HCT116 (cell line): ENCODE measurements around the gene RNF215. TPM values are rescaled to one million over a fixed set of nuclear protein-coding genes. Genes with fewer than 3 reads are reported as not detected.

Experiments
- ATAC-seq: fragments of 200-7000 bp; cut with Tn5 transposase; 2 replicates; pipeline ENCODE4 v1.9.1; 2020; ENCODE audit warnings: mild to moderate bottlenecking, moderate library complexity
- BruUV-seq: library from RNA; stranded (reverse); fragments of 400-500 nt; replicated peaks from 2 replicates; lab custom pipeline; 2021; lab: Mats Ljungman, UMichigan
- CTCF ChIA-PET: fragments of 300-600 bp; sonication (Branson Sonifier 250); formaldehyde crosslinking; loops from one replicate; lab custom pipeline; 2021; ENCODE audit warnings: antibody characterized with exemption; lab: Charles Lee
- POLR2A ChIA-PET: fragments of 300-600, 350-600 bp; sonication (Branson Sonifier 250); formaldehyde crosslinking; loops from one replicate; lab custom pipeline; 2021; ENCODE audit warnings: antibody characterized with exemption; lab: Charles Lee
- RAD21 ChIA-PET, 2 experiments: fragments of 300-600 bp; sonication (Branson Sonifier 250); formaldehyde crosslinking; loops; one replicate each; lab custom pipeline; 2023; ENCODE audit warnings: low total read pairs in 2 of 2; ENCODE audit not compliant: uncharacterized antibody in 2 of 2, unreplicated experiment in 2 of 2, low non-redundant PET in 1 of 2; lab: Charles Lee
- DNase-seq: peaks from one replicate; pipeline ENCODE4 v3.0.0-alpha.2; 2010; ENCODE audit warnings: low read depth, low spot score
- H2AFZ ChIP-seq: fragments of 200-600 bp; shearing (Covaris generic), sonication (generic); 2 replicates; pipeline ENCODE4 v1.6.1; 2017; ENCODE audit warnings: low read depth, mixed run types, mixed read lengths, antibody characterized with exemption, low read length; ENCODE audit not compliant: poor library complexity, severe bottlenecking
- H3K27ac ChIP-seq: 2 replicates; pipeline ENCODE4 v1.5.1; 2012; ENCODE audit warnings: low read depth, low read length
- H3K27me3 ChIP-seq: fragments of 200-600 bp; sonication (generic); 2 replicates; pipeline ENCODE4 v1.6.1; 2016; ENCODE audit warnings: mixed run types, low read length, mixed read lengths; ENCODE audit not compliant: insufficient read depth
- H3K36me3 ChIP-seq, 2 experiments: fragments of 200-500 bp in 1 of 2; fragments of 200-600 bp in 1 of 2; sonication (Bioruptor generic) in 1 of 2; sonication (generic) in 1 of 2; 2 replicates each; pipeline versions ENCODE4 v1.5.1 to v1.6.1; 2014 to 2016; ENCODE audit warnings: low read length in 2 of 2, inconsistent platforms in 1 of 2, mixed read lengths in 1 of 2, mixed run types in 1 of 2; ENCODE audit not compliant: insufficient read depth in 2 of 2, control insufficient read depth in 1 of 2
- H3K4me1 ChIP-seq, 2 experiments: fragments of 200-600 bp in 1 of 2; sonication (generic) in 1 of 2; 2 replicates each; pipeline versions ENCODE4 v1.5.1 to v1.6.1; 2012 to 2017; ENCODE audit warnings: low read length in 2 of 2, inconsistent platforms in 1 of 2, mild to moderate bottlenecking in 1 of 2, mixed read lengths in 1 of 2, mixed run types in 1 of 2, moderate library complexity in 1 of 2; ENCODE audit not compliant: insufficient read depth in 2 of 2, control insufficient read depth in 1 of 2
- H3K4me2 ChIP-seq: fragments of 200-600 bp; sonication (generic); 2 replicates; pipeline ENCODE4 v1.6.1; 2017; ENCODE audit warnings: mixed run types, low read length, mixed read lengths
- H3K4me3 ChIP-seq, 2 experiments: fragments of 200-600 bp in 1 of 2; sonication (generic) in 1 of 2; replicated peaks in 1 of 2; 2 replicates each; pipeline ENCODE4 v1.5.1; 2011 to 2016; ENCODE audit warnings: low read length in 2 of 2, control low read depth in 1 of 2, low read depth in 1 of 2, mild to moderate bottlenecking in 1 of 2, mixed read lengths in 1 of 2, mixed run types in 1 of 2
- H3K79me2 ChIP-seq: fragments of 200-600 bp; sonication (generic); 2 replicates; pipeline ENCODE4 v1.6.1; 2017; ENCODE audit warnings: mild to moderate bottlenecking, mixed run types, low read length, moderate library complexity, mixed read lengths; ENCODE audit not compliant: insufficient read depth
- H3K9ac ChIP-seq: fragments of 200-600 bp; sonication (generic); 2 replicates; pipeline ENCODE4 v1.6.1; 2016; ENCODE audit warnings: low read length, mixed read lengths
- H3K9me2 ChIP-seq: fragments of 200-600 bp; sonication (generic), shearing (Covaris generic); 2 replicates; pipeline ENCODE4 v1.6.1; 2017; ENCODE audit warnings: mixed run types, mild to moderate bottlenecking, moderate library complexity; ENCODE audit not compliant: insufficient read depth
- H3K9me3 ChIP-seq, 2 experiments: fragments of 200-500 bp in 1 of 2; fragments of 200-600 bp in 1 of 2; sonication (Bioruptor generic) in 1 of 2; sonication (generic) in 1 of 2; 2 replicates each; pipeline ENCODE4 v1.6.1; 2014 to 2017; ENCODE audit warnings: low read length in 2 of 2, mixed read lengths in 2 of 2, inconsistent platforms in 1 of 2, low read depth in 1 of 2, mild to moderate bottlenecking in 1 of 2, mixed run types in 1 of 2, moderate library complexity in 1 of 2; ENCODE audit not compliant: control insufficient read depth in 1 of 2, insufficient read depth in 1 of 2
- H4K20me1 ChIP-seq: fragments of 200-600 bp; sonication (generic), shearing (Covaris generic); 2 replicates; pipeline ENCODE4 v1.6.1; 2017; ENCODE audit warnings: mixed run types, mild to moderate bottlenecking, moderate library complexity; ENCODE audit not compliant: insufficient read depth
- CEBPB ChIP-seq: IDR thresholded peaks from 2 replicates; pipeline ENCODE4 v1.6.1; 2012; ENCODE audit warnings: low read depth
- ELF1 ChIP-seq: IDR thresholded peaks from 2 replicates; pipeline ENCODE4 v1.6.1; 2012; ENCODE audit warnings: low read depth, borderline replicate concordance
- EZH2 ChIP-seq: fragments of 200-600 bp; sonication (generic); IDR thresholded peaks from 2 replicates; pipeline ENCODE4 v1.6.1; 2017; ENCODE audit warnings: antibody characterized with exemption, mixed run types
- JUND ChIP-seq: IDR thresholded peaks from 2 replicates; pipeline ENCODE4 v1.6.1; 2012
- MAX ChIP-seq: IDR thresholded peaks from 2 replicates; pipeline ENCODE4 v1.6.1; 2012
- RAD21 ChIP-seq: IDR thresholded peaks from 2 replicates; pipeline ENCODE4 v1.6.1; 2012; ENCODE audit warnings: low read depth, mild to moderate bottlenecking
- SIN3A ChIP-seq: IDR thresholded peaks from 2 replicates; pipeline ENCODE4 v1.6.1; 2012; ENCODE audit warnings: low read depth
- YY1 ChIP-seq: IDR thresholded peaks from 2 replicates; pipeline ENCODE4 v1.6.1; 2011; ENCODE audit warnings: low read length, low read depth, moderate library complexity, mild to moderate bottlenecking; ENCODE audit not compliant: insufficient replicate concordance; ENCODE audit errors: extremely low read depth
- ZFX ChIP-seq: fragments of 450-650 bp; IDR thresholded peaks from 2 replicates; pipeline ENCODE4 v1.6.1; 2017
- intact Hi-C: fragments of 100-400 bp; cut with micrococcal nuclease; formaldehyde crosslinking; loops from 2 replicates; pipeline ENCODE4 v1.10.0; 2022
- total RNA-seq: library from RNA; stranded (reverse); gene quantifications from one replicate; pipeline ENCODE4 v1.2.1, GENCODE V29; 2021; ENCODE audit not compliant: unreplicated experiment
- TF ChIP-seq, protein P1 (sequence below), 3 experiments: fragments of 200-600 bp in 1 of 3; sonication (generic) in 1 of 3; IDR thresholded peaks in 2 of 3; conservative IDR thresholded peaks in 1 of 3; 2 replicates each; pipeline ENCODE4 v1.5.1; 2012 to 2017; ENCODE audit warnings: low read depth in 2 of 3, low read length in 2 of 3, antibody characterized with exemption in 1 of 3, borderline replicate concordance in 1 of 3, control low read depth in 1 of 3, mild to moderate bottlenecking in 1 of 3, mixed read lengths in 1 of 3, mixed run types in 1 of 3, moderate library complexity in 1 of 3; ENCODE audit not compliant: insufficient read depth in 1 of 3
- TF ChIP-seq, protein P2 (sequence below): IDR thresholded peaks from 2 replicates; pipeline ENCODE4 v1.6.1; 2012

RNF215 gene
- total RNA-seq, 1 experiment from 2014 or later = 20.2 TPM

DNA sequence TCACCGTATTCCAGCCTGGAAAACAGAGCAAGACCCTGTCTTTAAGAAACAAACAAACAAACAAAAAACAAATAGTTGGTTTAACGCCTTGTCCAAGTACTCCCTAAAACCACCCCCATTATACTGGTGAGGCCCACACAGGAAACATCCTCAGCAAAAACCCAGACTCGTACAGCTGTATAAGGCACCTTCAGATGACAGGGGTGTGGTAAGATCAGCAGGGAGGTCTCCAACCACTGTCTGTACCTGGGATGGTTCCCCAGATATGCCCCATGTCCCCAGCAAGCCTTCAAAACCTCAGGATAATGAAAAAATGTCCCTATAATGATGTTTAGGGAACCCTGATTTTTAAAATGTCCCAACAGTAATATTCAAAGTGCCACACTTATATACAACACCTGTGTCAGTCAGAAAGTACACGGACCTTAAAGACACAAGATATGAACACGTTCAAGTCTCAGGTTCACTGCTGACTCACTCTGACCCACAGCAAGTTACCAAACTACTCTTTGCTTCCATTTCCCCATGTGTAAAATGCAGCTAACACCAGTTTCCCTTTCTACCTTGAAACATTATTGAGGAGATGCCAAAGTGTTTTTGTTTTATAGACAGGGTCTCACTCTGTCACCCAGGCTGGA is 39.8 kb downstream of the RNF215 start:
- peaks cover 79% of the 10 kb centered on the region for H3K79me2 ChIP-seq
- ATAC-seq (no peak), DNase-seq (no peak)
- no peaks in the 10 kb centered on the region for H3K9me3 ChIP-seq
- BruUV-seq = no TSS peak
- H3K9ac ChIP-seq = no peak overlapping the region
- no peaks in the 10 kb centered on the region for H3K27me3 ChIP-seq
- H3K4me1 ChIP-seq = no peaks in the 10 kb centered on the region
- intact Hi-C loops = no loop called here
- POLR2A ChIA-PET = interaction anchor here (1.3 kb wide), 1 partner anchor 9 kb away, joined by 4 read pairs; the partner anchor contains the start of genes CCDC157 and SF3A1
- H3K4me2 ChIP-seq = no peak overlapping the region
- H3K4me3 ChIP-seq = no peak overlapping the region
- no peaks in the 10 kb centered on the region for H4K20me1 ChIP-seq
- CTCF ChIA-PET = no interaction called here
- no peak overlapping the region for H2AFZ ChIP-seq
- no peak overlapping the region for H3K27ac ChIP-seq
- H3K36me3 ChIP-seq = peaks cover 76 to 79% of the 10 kb centered on the region in 2 experiments
- RAD21 ChIA-PET = no interaction called here
- TF ChIP-seq RAD21 (no peak), JUND (no peak), MAX (no peak), ZFX (no peak), SIN3A (no peak), EZH2 (no peak), CEBPB (no peak), YY1 (no peak), ELF1 (no peak)
- TF ChIP-seq, protein P1, sequence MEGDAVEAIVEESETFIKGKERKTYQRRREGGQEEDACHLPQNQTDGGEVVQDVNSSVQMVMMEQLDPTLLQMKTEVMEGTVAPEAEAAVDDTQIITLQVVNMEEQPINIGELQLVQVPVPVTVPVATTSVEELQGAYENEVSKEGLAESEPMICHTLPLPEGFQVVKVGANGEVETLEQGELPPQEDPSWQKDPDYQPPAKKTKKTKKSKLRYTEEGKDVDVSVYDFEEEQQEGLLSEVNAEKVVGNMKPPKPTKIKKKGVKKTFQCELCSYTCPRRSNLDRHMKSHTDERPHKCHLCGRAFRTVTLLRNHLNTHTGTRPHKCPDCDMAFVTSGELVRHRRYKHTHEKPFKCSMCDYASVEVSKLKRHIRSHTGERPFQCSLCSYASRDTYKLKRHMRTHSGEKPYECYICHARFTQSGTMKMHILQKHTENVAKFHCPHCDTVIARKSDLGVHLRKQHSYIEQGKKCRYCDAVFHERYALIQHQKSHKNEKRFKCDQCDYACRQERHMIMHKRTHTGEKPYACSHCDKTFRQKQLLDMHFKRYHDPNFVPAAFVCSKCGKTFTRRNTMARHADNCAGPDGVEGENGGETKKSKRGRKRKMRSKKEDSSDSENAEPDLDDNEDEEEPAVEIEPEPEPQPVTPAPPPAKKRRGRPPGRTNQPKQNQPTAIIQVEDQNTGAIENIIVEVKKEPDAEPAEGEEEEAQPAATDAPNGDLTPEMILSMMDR (IDR thresholded peaks at IDR 0.05 in 2 of 3, conservative IDR thresholded peaks at IDR 0.05 in 1 of 3; ENCODE audit: borderline replicate concordance in 1 of 3, insufficient read depth in 1 of 3, low read depth in 2 of 3, low read length in 2 of 3) = no peak
- TF ChIP-seq, protein P2, sequence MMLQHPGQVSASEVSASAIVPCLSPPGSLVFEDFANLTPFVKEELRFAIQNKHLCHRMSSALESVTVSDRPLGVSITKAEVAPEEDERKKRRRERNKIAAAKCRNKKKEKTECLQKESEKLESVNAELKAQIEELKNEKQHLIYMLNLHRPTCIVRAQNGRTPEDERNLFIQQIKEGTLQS = no peak
- H3K9me2 ChIP-seq = no peaks in the 10 kb centered on the region
